ENCODE data around the gene NEURL1B.
"Not testable (repeated sequence)": the region's sequence is repeated elsewhere in the genome, so short reads cannot be mapped to it uniquely, and the experiment has no call there.

NEURL1B gene

GRCh38 chr5:172695232-172696054 is 54.4 kb downstream of the NEURL1B start:
- no peak for DNase-seq (ENCODE audit: low read depth in 2 of 2)

GRCh38 chr5:172696171-172696849 is 55.2 kb downstream of the NEURL1B start:
- DNase-seq (ENCODE audit: low read depth in 2 of 2) = no peak

- DNase-seq (ENCODE audit: low read depth in 2 of 2) = peak; percentile 56 to 70
Observed at GRCh38 chr5:172697123-172698121, 56.4 kb downstream of the NEURL1B start.

GRCh38 chr5:172699423-172699822 is 58.4 kb downstream of the NEURL1B start:
- no peak for DNase-seq (ENCODE audit: low read depth in 2 of 2)

DNA sequence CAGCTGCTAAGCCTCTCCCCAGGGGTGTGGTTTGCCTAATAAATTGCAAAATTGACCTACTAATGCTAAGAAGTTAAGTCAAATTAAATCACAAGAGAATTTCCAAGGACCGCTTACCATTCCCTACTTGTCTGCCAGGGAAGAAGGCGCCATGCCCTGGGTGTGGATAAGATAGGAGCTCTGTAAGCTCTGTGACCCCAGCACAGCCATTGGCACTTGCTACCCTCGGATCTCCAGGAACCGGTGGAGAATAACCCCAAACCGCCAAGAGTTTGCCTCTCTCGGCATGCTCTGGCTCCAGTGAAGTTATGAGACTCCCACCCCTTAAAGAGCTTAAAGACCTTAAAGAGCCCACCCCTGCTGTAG is 58.9 kb downstream of the NEURL1B start:
- no peak for DNase-seq (ENCODE audit: low read depth in 2 of 2)

- no peak for DNase-seq (ENCODE audit: low read depth in 2 of 2)
Observed at GRCh38 chr5:172700365-172701290, 59.6 kb downstream of the NEURL1B start.

DNA sequence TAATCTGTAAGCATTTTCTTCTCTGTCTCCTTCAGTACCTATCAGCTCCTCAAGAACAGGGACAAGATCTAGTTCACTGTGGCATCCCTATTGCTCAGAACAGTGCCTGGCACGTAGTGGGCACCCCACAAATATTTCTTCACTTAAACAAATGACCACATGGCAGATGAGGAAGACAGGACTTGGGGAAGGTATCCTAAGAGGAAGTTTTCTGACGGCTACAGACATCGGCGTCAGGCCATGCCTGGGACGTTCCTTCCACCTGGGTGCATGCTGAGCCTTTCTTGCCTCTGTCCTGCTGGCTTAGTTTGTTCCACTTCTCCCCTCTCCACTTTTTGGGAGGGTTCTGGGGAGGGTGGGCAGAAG is 60.2 kb downstream of the NEURL1B start:
- DNase-seq (ENCODE audit: low read depth in 2 of 2) = no peak

- DNase-seq (ENCODE audit: low read depth in 2 of 2) = no peak
Observed at GRCh38 chr5:172703952-172704351, 62.9 kb downstream of the NEURL1B start.

- DNase-seq (ENCODE audit: low read depth in 2 of 2) = no peak
Observed at GRCh38 chr5:172705576-172706084, 64.6 kb downstream of the NEURL1B start.

DNA sequence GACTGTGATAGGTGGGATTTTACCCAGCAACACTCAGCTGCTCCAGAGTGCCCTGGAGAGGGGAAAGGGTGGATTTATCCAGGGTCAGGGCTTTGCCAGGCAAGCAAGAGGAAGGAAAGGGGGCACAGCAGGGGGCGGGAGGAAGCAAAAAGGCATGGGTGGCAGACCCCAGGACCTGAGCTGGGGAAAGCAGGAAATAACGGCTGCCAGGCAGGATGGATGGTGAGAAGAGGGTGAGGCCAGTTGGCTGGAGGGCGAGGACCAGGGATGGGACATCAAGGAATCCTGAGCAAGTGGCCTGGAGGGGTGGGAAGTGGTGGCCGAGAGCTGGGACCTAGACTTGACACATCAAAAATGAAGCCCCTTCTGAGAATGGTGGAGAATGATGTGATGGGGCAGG is 65.7 kb downstream of the NEURL1B start:
- no peak for DNase-seq (ENCODE audit: low read depth in 2 of 2)

GRCh38 chr5:172707285-172708182 is 66.5 kb downstream of the NEURL1B start:
- DNase-seq (ENCODE audit: low read depth in 2 of 2) = no peak

DNA sequence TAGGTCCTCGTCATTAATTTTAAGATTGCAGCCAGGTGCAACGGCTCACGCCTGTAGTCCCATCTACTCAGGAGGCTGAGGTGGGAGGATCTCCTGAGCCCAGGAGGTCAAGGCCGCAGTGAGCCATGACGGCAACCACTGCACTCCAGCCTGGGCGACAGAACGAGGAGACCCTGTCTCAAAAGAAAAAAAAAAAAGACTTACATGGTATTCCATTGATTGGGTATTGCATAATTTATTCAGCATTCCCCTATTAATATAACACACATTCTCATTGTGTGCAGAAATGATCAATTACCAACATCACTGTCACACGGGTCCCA is 67.1 kb downstream of the NEURL1B start:
- no peak for DNase-seq (ENCODE audit: low read depth in 2 of 2)

DNA sequence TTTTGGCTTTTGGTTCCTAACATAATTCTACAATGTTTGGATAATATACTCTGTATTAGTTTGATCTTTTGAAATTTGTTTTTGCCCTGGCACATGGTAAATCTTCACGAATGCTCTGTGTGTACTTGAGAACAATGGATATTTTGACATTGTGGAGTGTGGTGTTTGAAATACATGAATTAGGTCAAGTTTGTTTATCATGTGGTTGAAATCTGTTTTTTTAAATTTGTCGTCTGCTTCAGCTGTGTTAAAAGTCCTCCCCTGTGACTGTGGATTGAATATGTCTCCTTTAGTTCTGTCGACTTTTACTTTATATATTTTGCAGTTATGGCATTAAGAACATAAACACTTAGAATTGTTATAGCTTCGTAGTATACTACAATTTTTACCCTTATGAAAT is 69.6 kb downstream of the NEURL1B start:
- no peak for DNase-seq (ENCODE audit: low read depth in 2 of 2)

GRCh38 chr5:172711321-172711861 is 70.3 kb downstream of the NEURL1B start:
- DNase-seq (ENCODE audit: low read depth in 2 of 2) = not testable (repeated sequence)

DNA sequence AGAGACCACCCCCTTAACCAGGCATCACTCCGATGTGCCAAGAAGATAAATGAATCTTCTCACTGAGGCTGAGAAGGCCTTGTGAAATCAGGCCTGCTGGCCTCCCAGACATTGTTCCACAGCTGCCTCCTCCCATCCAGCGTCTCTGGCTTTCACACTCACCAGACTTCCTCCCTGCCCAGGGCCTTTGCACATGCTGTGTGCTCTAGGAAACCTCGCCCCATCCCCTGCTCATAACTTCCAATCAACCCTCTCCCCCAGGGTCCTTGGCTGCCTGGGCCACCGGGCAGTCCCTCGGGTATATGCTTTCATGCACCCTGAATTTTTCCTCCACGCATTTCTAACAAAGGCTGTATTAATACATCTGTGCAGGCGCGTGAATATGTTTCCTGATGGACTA is 71.5 kb downstream of the NEURL1B start:
- no peak for DNase-seq (ENCODE audit: low read depth in 2 of 2)

GRCh38 chr5:172713113-172713808 is 72.2 kb downstream of the NEURL1B start:
- peak; percentile 28 to 47 for DNase-seq (ENCODE audit: low read depth in 2 of 2)

- no peak for DNase-seq (ENCODE audit: low read depth in 2 of 2)
Observed at GRCh38 chr5:172713809-172714490, 72.9 kb downstream of the NEURL1B start.
